A549 (cell line): ENCODE measurements around the gene CYP2U1. TPM values are rescaled to one million over a fixed set of nuclear protein-coding genes. Genes with fewer than 3 reads are reported as not detected.

Source experiments
- ATAC-seq, 2 experiments: fragments of 200-7000 bp in 1 of 2; fragments of >200 bp in 1 of 2; cut with Nextera tagmentation in 1 of 2; cut with Tn5 transposase in 1 of 2; 3 replicates each; pipeline versions ENCODE4 v1.8.0 to v1.9.1; 2018 to 2020; ENCODE audit warnings: mild to moderate bottlenecking in 1 of 2, moderate library complexity in 1 of 2
- CTCF ChIA-PET: fragments of 300-600 bp; sonication (Branson Sonifier 250); formaldehyde crosslinking; extraction: SDS; loops from one replicate; lab custom pipeline; 2021; ENCODE audit warnings: antibody characterized with exemption, inconsistent platforms; lab: Yijun Ruan, JAX
- POLR2A ChIA-PET: fragments of 350-600 bp; formaldehyde crosslinking; extraction: SDS; loops from one replicate; lab custom pipeline; 2021; ENCODE audit warnings: antibody characterized with exemption, inconsistent platforms; lab: Yijun Ruan, JAX
- DNase-seq, 2 experiments: peaks; one replicate each; pipeline versions ENCODE4 v3.0.0 to v3.0.0-alpha.2; 2011 to 2016; ENCODE audit warnings: low read depth in 1 of 2, low spot score in 1 of 2
- FAIRE-seq: peaks from 2 replicates; lab custom pipeline; 2011; peaks lifted over from hg19 to GRCh38; lab: Jason Lieb, UNC
- H3K27ac ChIP-seq, 2 experiments: fragments of >200 bp; sonication (Bioruptor Twin); formaldehyde crosslinking; 3 replicates each; pipeline ENCODE4 v1.5.1; 2016 to 2017
- H3K4me1 ChIP-seq: fragments of >200 bp; sonication (Bioruptor Twin); formaldehyde crosslinking; 3 replicates; pipeline ENCODE4 v1.6.1; 2016
- H3K4me2 ChIP-seq: fragments of >200 bp; sonication (Bioruptor Twin); formaldehyde crosslinking; 3 replicates; pipeline ENCODE4 v1.6.1; 2016
- H3K4me3 ChIP-seq: fragments of >200 bp; sonication (Bioruptor Twin); formaldehyde crosslinking; 3 replicates; pipeline ENCODE4 v1.5.1; 2016
- H3K9me3 ChIP-seq: fragments of >200 bp; sonication (Bioruptor Twin); formaldehyde crosslinking; 3 replicates; pipeline ENCODE4 v1.6.1; 2016
- ATOH8 ChIP-seq: fragments of 250-450 bp; sonication (Bioruptor Pico); IDR thresholded peaks from 2 replicates; pipeline ENCODE4 v1.5.0; 2020; ENCODE audit warnings: low read depth, mild to moderate bottlenecking, moderate library complexity
- BCL3 ChIP-seq: fragments of >200 bp; sonication (Bioruptor Twin); formaldehyde crosslinking; IDR thresholded peaks from 3 replicates; pipeline ENCODE4 v1.6.1; 2016
- CBX2 ChIP-seq: fragments of 200-600 bp; sonication (generic); IDR thresholded peaks from 2 replicates; pipeline ENCODE4 v1.6.1; 2016; ENCODE audit warnings: low read depth, mild to moderate bottlenecking, borderline replicate concordance
- CTCF ChIP-seq: fragments of >200 bp; sonication (Bioruptor Twin); formaldehyde crosslinking; IDR thresholded peaks from 3 replicates; pipeline ENCODE4 v1.5.1; 2016
- EHMT2 ChIP-seq: fragments of 200-600 bp; sonication (generic); IDR thresholded peaks from 2 replicates; pipeline ENCODE4 v1.6.1; 2016; ENCODE audit warnings: antibody characterized with exemption, low read depth, mild to moderate bottlenecking, moderate library complexity
- EP300 ChIP-seq, 2 experiments: fragments of >200 bp; sonication (Bioruptor Twin); formaldehyde crosslinking; IDR thresholded peaks; 2 replicates in 1 of 2; 3 replicates in 1 of 2; pipeline ENCODE4 v1.6.1; 2016 to 2017
- FOXS1 ChIP-seq: fragments of 250-450 bp; sonication (Bioruptor Pico); IDR thresholded peaks from 2 replicates; pipeline ENCODE4 v1.5.0; 2020; ENCODE audit warnings: mild to moderate bottlenecking, moderate library complexity
- GATA3 ChIP-seq: IDR thresholded peaks from 2 replicates; pipeline ENCODE4 v1.6.1; 2012; ENCODE audit warnings: borderline replicate concordance
- HDAC2 ChIP-seq: fragments of 200-600 bp; sonication (generic); IDR thresholded peaks from 2 replicates; pipeline ENCODE4 v1.6.1; 2016
- HOXB13 ChIP-seq: fragments of 250-450 bp; sonication (Bioruptor Pico); IDR thresholded peaks from 2 replicates; pipeline ENCODE4 v1.5.0; 2020; ENCODE audit warnings: low read depth, mild to moderate bottlenecking, moderate library complexity
- HOXB5 ChIP-seq: fragments of 250-450 bp; sonication (Bioruptor Pico); IDR thresholded peaks from 2 replicates; pipeline ENCODE4 v1.5.0; 2020; ENCODE audit warnings: mild to moderate bottlenecking, moderate library complexity
- JUN ChIP-seq, 2 experiments: fragments of >200 bp; sonication (Bioruptor Twin); formaldehyde crosslinking; IDR thresholded peaks; 2 replicates in 1 of 2; 3 replicates in 1 of 2; pipeline ENCODE4 v1.6.1; 2016 to 2017
- JUNB ChIP-seq: fragments of >200 bp; sonication (Bioruptor Twin); formaldehyde crosslinking; IDR thresholded peaks from 2 replicates; pipeline ENCODE4 v1.6.1; 2016
- MAFK ChIP-seq: fragments of 450-650 bp; IDR thresholded peaks from 2 replicates; pipeline ENCODE4 v1.6.1; 2014; ENCODE audit not compliant: partially characterized antibody
- MYC ChIP-seq: IDR thresholded peaks from 2 replicates; pipeline ENCODE4 v1.6.1; 2012; ENCODE audit warnings: mild to moderate bottlenecking, inconsistent platforms, low read length, improper control_type of control experiment, borderline replicate concordance
- NFE2L2 ChIP-seq: fragments of 150-350 bp; conservative IDR thresholded peaks from 2 replicates; pipeline ENCODE4 v1.6.1; 2014; ENCODE audit warnings: low read length
- PHF8 ChIP-seq: fragments of 200-600 bp; sonication (generic); IDR thresholded peaks from 2 replicates; pipeline ENCODE4 v1.6.1; 2016; ENCODE audit warnings: low read depth, mild to moderate bottlenecking, antibody characterized with exemption, moderate library complexity, borderline replicate concordance
- POLR2AphosphoS2 ChIP-seq: conservative IDR thresholded peaks from 2 replicates; pipeline ENCODE4 v1.6.1; 2012; ENCODE audit warnings: low read length, improper control_type of control experiment, inconsistent platforms
- RAD21 ChIP-seq, 2 experiments: fragments of >200 bp in 1 of 2; sonication (Bioruptor Twin) in 1 of 2; formaldehyde crosslinking in 1 of 2; IDR thresholded peaks in 1 of 2; conservative IDR thresholded peaks in 1 of 2; 2 replicates in 1 of 2; 3 replicates in 1 of 2; pipeline ENCODE4 v1.6.1; 2012 to 2018; ENCODE audit warnings: inconsistent platforms in 1 of 2
- RCOR1 ChIP-seq: fragments of 150-350 bp; IDR thresholded peaks from 2 replicates; pipeline ENCODE4 v1.6.1; 2014; ENCODE audit warnings: antibody characterized with exemption, low read length, low read depth
- REST ChIP-seq: fragments of 200-600 bp; sonication (generic); IDR thresholded peaks from 2 replicates; pipeline ENCODE4 v1.6.1; 2016; ENCODE audit warnings: antibody characterized with exemption, mild to moderate bottlenecking, moderate library complexity
- SMC3 ChIP-seq: fragments of >200 bp; sonication (Bioruptor Twin); formaldehyde crosslinking; IDR thresholded peaks from 3 replicates; pipeline ENCODE4 v1.6.1; 2018; ENCODE audit warnings: inconsistent platforms
- USF2 ChIP-seq: fragments of 450-650 bp; IDR thresholded peaks from 2 replicates; pipeline ENCODE4 v1.6.1; 2014; ENCODE audit warnings: antibody characterized with exemption
- ZFP36 ChIP-seq: fragments of 450-650 bp; IDR thresholded peaks from 2 replicates; pipeline ENCODE4 v1.6.1; 2014; ENCODE audit warnings: borderline replicate concordance; ENCODE audit not compliant: partially characterized antibody
- ZSCAN20 ChIP-seq: fragments of 250-450 bp; sonication (Bioruptor Pico); IDR thresholded peaks from 2 replicates; pipeline ENCODE4 v1.8.0; 2022; ENCODE audit warnings: mild to moderate bottlenecking, moderate library complexity
- WGBS: methylation state at CpG from one replicate; pipeline ENCODE4 v1.1.6; 2017; ENCODE audit errors: missing lambda C conversion rate; 5-methylcytosine and 5-hydroxymethylcytosine counted together
- polyA plus RNA-seq, 4 experiments: library from polyadenylated mRNA; depleted of rRNA in 3 of 4; stranded (reverse); fragments of >200 nt; fragmentation: RNase III in 1 of 4; extraction: RNeasy Plus Mini Kit Qiagen cat#74134 plus additional on column Dnase treatment in 1 of 4; gene quantifications; 2 replicates in 3 of 4; 3 replicates in 1 of 4; pipeline ENCODE4 v1.2.3, GENCODE V29; 2011 to 2017

Gene CYP2U1
- polyA plus RNA-seq, 2 of the 4 experiments (the other 2 are of a cell fraction) = 2.2 to 2.3 TPM

GRCh38 chr4:107908377-107908776, 23.0 kb upstream of the CYP2U1 start:
- ATAC-seq = no peak
- no peaks in the 10 kb centered on the region for H3K9me3 ChIP-seq
- WGBS = 91% methylated on average over 7 of the region's 7 CpGs
- no peak overlapping the region for H3K27ac ChIP-seq
- CTCF ChIA-PET = interaction anchor here (1.0 to 1.8 kb wide), 2 partner anchors 147 to 148 kb away, joined by 3 to 9 read pairs; no protein-coding TSS in a partner anchor
- POLR2A ChIA-PET = no interaction called here
- H3K4me3 ChIP-seq = no peak overlapping the region
- H3K4me2 ChIP-seq = no peak overlapping the region
- no peak for DNase-seq
- no peak for FAIRE-seq
- TF ChIP-seq EHMT2 = no peak
- no peak for TF ChIP-seq HDAC2
- TF ChIP-seq ZSCAN20 = no peak
- TF ChIP-seq BCL3 = no peak
- no peak for TF ChIP-seq EP300 (IDR thresholded peaks at IDR 0.05)
- TF ChIP-seq ZFP36 = no peak
- TF ChIP-seq POLR2AphosphoS2 = no peak
- TF ChIP-seq HOXB5 (CRISPR knock-in tag) = no peak
- TF ChIP-seq CTCF = no peak
- no peak for TF ChIP-seq JUNB
- TF ChIP-seq CBX2 = no peak
- TF ChIP-seq JUN (IDR thresholded peaks at IDR 0.05) = no peak
- TF ChIP-seq ATOH8 (CRISPR knock-in tag) = no peak
- no peak for TF ChIP-seq FOXS1 (CRISPR knock-in tag)
- TF ChIP-seq, all 56 proteins: peak for 0
- H3K4me1 ChIP-seq = no peaks in the 10 kb centered on the region

- WGBS = 11% methylated on average over 2 of the region's 2 CpGs
- ATAC-seq (peak; percentile 68 to 80; a peak in 2 of 6 replicates), FAIRE-seq (no peak), DNase-seq (peak; percentile 12 to 62)
- ChIA-PET POLR2A (no interaction called here), CTCF (interaction anchor here (0.7 to 3.4 kb wide), 17 partner anchors 9 to 167 kb away, joined by 3 to 36 read pairs (median 3); no protein-coding TSS in a partner anchor)
- H3K9me3 ChIP-seq = no peaks in the 10 kb centered on the region
- no peak overlapping the region for H3K27ac ChIP-seq
- H3K4me3 ChIP-seq = no peak overlapping the region
- no peaks in the 10 kb centered on the region for H3K4me1 ChIP-seq
- H3K4me2 ChIP-seq = no peak overlapping the region
- TF ChIP-seq PHF8 = no peak
- TF ChIP-seq MYC = no peak
- no peak for TF ChIP-seq RCOR1
- TF ChIP-seq USF2 = no peak
- no peak for TF ChIP-seq HOXB13
- peak; percentile 90 for TF ChIP-seq SMC3
- no peak for TF ChIP-seq GATA3
- TF ChIP-seq NFE2L2 = no peak
- no peak for TF ChIP-seq HDAC2
- TF ChIP-seq RAD21 (conservative IDR thresholded peaks at IDR 0.05 in 1 of 2, IDR thresholded peaks at IDR 0.05 in 1 of 2) = peak; percentile 90 to 91
- no peak for TF ChIP-seq REST
- no peak for TF ChIP-seq JUN (IDR thresholded peaks at IDR 0.05)
- TF ChIP-seq MAFK = no peak
- TF ChIP-seq CTCF = peak; percentile 76
These were observed 18.0 kb upstream of the CYP2U1 start for GRCh38 chr4:107913283-107913899.
